Stomach (tissue), 9 donors: ENCODE data around the gene PRPS1. TPM values are rescaled to one million over a fixed set of nuclear protein-coding genes. Genes with fewer than 3 reads are reported as not detected.
A peak's percentile ranks its signal among the peaks of the same experiment; 100 is the strongest.

Source experiments
- DNase-seq, 2 donors: peaks; one replicate each; pipeline versions ENCODE4 v3.0.0 to v3.0.0-alpha.2; 2013 to 2019
- H3K27ac ChIP-seq, 5 donors: fragments of 200-600 bp in 4 of 5; sonication (generic) in 4 of 5; one replicate each; pipeline ENCODE4 v1.5.1; 2013 to 2019; ENCODE audit warnings: mild to moderate bottlenecking in 1 of 5, moderate library complexity in 1 of 5
- H3K27me3 ChIP-seq, 3 donors: fragments of 200-600 bp; sonication (generic); one replicate each; pipeline ENCODE4 v1.5.1; 2017 to 2019; ENCODE audit warnings: mixed run types in 1 of 3
- H3K36me3 ChIP-seq, 4 donors: fragments of 200-600 bp; sonication (generic); 1 replicate in 3 of 4; 2 replicates in 1 of 4; pipeline ENCODE4 v1.5.1; 2016 to 2019
- H3K4me1 ChIP-seq, 4 donors: fragments of 200-600 bp; sonication (generic); one replicate each; pipeline ENCODE4 v1.5.1; 2016 to 2019
- H3K4me3 ChIP-seq, 4 donors: fragments of 200-600 bp; sonication (generic) in 3 of 4; one replicate each; pipeline ENCODE4 v1.5.1; 2016 to 2019; ENCODE audit warnings: mild to moderate bottlenecking in 1 of 4
- H3K9me3 ChIP-seq, 4 donors: fragments of 200-600 bp; sonication (generic); one replicate each; pipeline ENCODE4 v1.5.1; 2016 to 2019
- CTCF ChIP-seq, 7 experiments: fragments of 450-650 bp in 4 of 7; fragments of 200-600 bp in 3 of 7; sonication (generic) in 3 of 7; IDR thresholded peaks; one replicate each; pipeline ENCODE4 v1.5.1; 2016 to 2019; ENCODE audit warnings: antibody characterized with exemption in 7 of 7, control low read depth in 2 of 7, mild to moderate bottlenecking in 1 of 7
- EP300 ChIP-seq: sonication (generic); formaldehyde crosslinking; IDR thresholded peaks from one replicate; pipeline ENCODE4 v1.6.1; 2017; ENCODE audit warnings: antibody characterized with exemption
- POLR2A ChIP-seq, 4 donors: fragments of 450-650 bp; IDR thresholded peaks; one replicate each; pipeline ENCODE4 v1.6.1; 2016; ENCODE audit warnings: antibody characterized with exemption in 4 of 4, control low read depth in 2 of 4, mild to moderate bottlenecking in 1 of 4, moderate library complexity in 1 of 4
- POLR2AphosphoS5 ChIP-seq, 3 donors: sonication (generic); formaldehyde crosslinking; IDR thresholded peaks; one replicate each; pipeline ENCODE4 v1.6.1; 2016; ENCODE audit warnings: antibody characterized with exemption in 3 of 3
- WGBS, 5 donors: extraction: QIAGEN DNeasy Blood & Tissue Kit in 3 of 5; methylation state at CpG; one replicate each; pipeline versions ENCODE4 v1.1.5 to v1.1.7; 2013 to 2018; 5-methylcytosine and 5-hydroxymethylcytosine counted together
- intact Hi-C: fragments of 100-400 bp; cut with DNase I; formaldehyde crosslinking; loops from one replicate; pipeline ENCODE4 v1.15.1; 2023; ENCODE audit warnings: low total_unique reads
- polyA plus RNA-seq, 3 donors: library from polyadenylated mRNA; stranded (reverse); fragments of 200-250 nt; gene quantifications; one replicate each; pipeline ENCODE4 v1.2.3, GENCODE V29; 2013
- total RNA-seq, 5 donors: library from RNA; depleted of rRNA; stranded (reverse); fragments of >200 nt; gene quantifications; one replicate each; pipeline versions ENCODE4 v1.1.0 to v1.2.3, GENCODE V29; 2014 to 2016
- donor health status: healthy with polysubstance abuse.
- donor health status: Bipolar disorder and iron deficiency.
- donor health status: healthy.

PRPS1 gene
- total and polyA plus RNA-seq, 8 donors: 1.2 to 46.4 (median 19.3) TPM

GRCh38 chrX:107677909-107678308 lies 49.6 kb downstream of the PRPS1 start:
- H3K4me3 ChIP-seq: no peak overlapping the region
- H3K9me3 ChIP-seq: no peaks in the 10 kb centered on the region
- WGBS, 5 donors: 71 to 86% (median 78%) methylated on average over 4 of the region's 4 CpGs
- peak overlapping the region; percentile 90 to 94 (median 93) for H3K27ac ChIP-seq
- TF ChIP-seq POLR2AphosphoS5 (IDR thresholded peaks at IDR 0.05): no peak
- no peak for TF ChIP-seq CTCF (IDR thresholded peaks at IDR 0.05)
- TF ChIP-seq EP300: no peak
- TF ChIP-seq POLR2A (IDR thresholded peaks at IDR 0.05): no peak
- intact Hi-C loops: no loop called here
- no peaks in the 10 kb centered on the region for H3K36me3 ChIP-seq
- DNase-seq: no peak
- peaks cover 18 to 48% (median 41%) of the 10 kb centered on the region in 4 donors for H3K4me1 ChIP-seq
- H3K27me3 ChIP-seq: peaks cover 0 to 12% (median 0%) of the 10 kb centered on the region in 3 donors

GRCh38 chrX:107678957-107679740 lies 50.8 kb downstream of the PRPS1 start:
- Histone ChIP-seq H3K4me3 (no peak overlapping the region), H3K36me3 (no peaks in the 10 kb centered on the region), H3K27ac (peak overlapping the region in 4 of 5 donors; percentile 90 to 93 (median 93)), H3K9me3 (no peaks in the 10 kb centered on the region), H3K4me1 (peaks cover 13 to 48% (median 41%) of the 10 kb centered on the region in 4 donors), H3K27me3 (peaks cover 0 to 12% (median 0%) of the 10 kb centered on the region in 3 donors)
- TF ChIP-seq POLR2AphosphoS5 (IDR thresholded peaks at IDR 0.05): peak; percentile 37 to 59 (median 55)
- no peak for TF ChIP-seq CTCF (IDR thresholded peaks at IDR 0.05)
- peak; percentile 63 to 67 for DNase-seq
- intact Hi-C loops: no loop called here
- WGBS, 5 donors: 60 to 85% (median 70%) methylated on average over 2 to 8 of the region's 8 CpGs

GRCh38 chrX:107682256-107682655 lies 53.9 kb downstream of the PRPS1 start:
- H3K9me3 ChIP-seq: no peaks in the 10 kb centered on the region
- no peak for TF ChIP-seq POLR2AphosphoS5 (IDR thresholded peaks at IDR 0.05)
- no peak for TF ChIP-seq CTCF (IDR thresholded peaks at IDR 0.05)
- TF ChIP-seq EP300: no peak
- TF ChIP-seq POLR2A (IDR thresholded peaks at IDR 0.05): no peak
- 64 to 88% (median 80%) methylated on average over 3 of the region's 3 CpGs for WGBS, 5 donors
- peaks cover 21 to 57% (median 35%) of the 10 kb centered on the region in 4 donors for H3K4me1 ChIP-seq
- H3K36me3 ChIP-seq: no peaks in the 10 kb centered on the region
- peaks cover 0 to 3% (median 0%) of the 10 kb centered on the region in 3 donors for H3K27me3 ChIP-seq
- intact Hi-C loops: no loop called here
- peak overlapping the region in 4 of 5 donors; percentile 69 to 81 (median 79) for H3K27ac ChIP-seq
- DNase-seq: no peak
- no peak overlapping the region for H3K4me3 ChIP-seq

- peak; percentile 31 to 45 for DNase-seq
- peaks cover 21 to 47% (median 30%) of the 10 kb centered on the region in 4 donors for H3K4me1 ChIP-seq
- H3K27ac ChIP-seq: peak overlapping the region; percentile 53 to 81 (median 78)
- H3K9me3 ChIP-seq: no peaks in the 10 kb centered on the region
- intact Hi-C loops: no loop called here
- H3K36me3 ChIP-seq: no peaks in the 10 kb centered on the region
- H3K4me3 ChIP-seq: no peak overlapping the region
- H3K27me3 ChIP-seq: peaks cover 0 to 3% (median 0%) of the 10 kb centered on the region in 3 donors
- TF ChIP-seq POLR2AphosphoS5 (IDR thresholded peaks at IDR 0.05): peak; percentile 78 to 86 (median 84)
- TF ChIP-seq EP300: no peak
- no peak for TF ChIP-seq POLR2A (IDR thresholded peaks at IDR 0.05)
- 21 to 36% (median 32%) methylated on average over 3 to 4 of the region's 4 CpGs for WGBS, 5 donors
Measured at GRCh38 chrX:107683124-107683895, 55.0 kb downstream of the PRPS1 start.
